Stimulated activated CD4-positive, alpha-beta T cell treated with anti-CD3 and anti-CD28 coated beads, Interleukin-1b, Interleukin-23, amount 100 ng/mL, for 24 hours (primary cell): ENCODE data around the gene USP19.
A peak's percentile ranks its signal among the peaks of the same experiment; 100 is the strongest.

ENCODE experiments used
- DNase-seq, 4 experiments: peaks; one replicate each; pipeline ENCODE4 v3.0.0-alpha.2; 2020; ENCODE audit warnings: low read depth in 4 of 4, low spot score in 1 of 4

Gene USP19

DNA sequence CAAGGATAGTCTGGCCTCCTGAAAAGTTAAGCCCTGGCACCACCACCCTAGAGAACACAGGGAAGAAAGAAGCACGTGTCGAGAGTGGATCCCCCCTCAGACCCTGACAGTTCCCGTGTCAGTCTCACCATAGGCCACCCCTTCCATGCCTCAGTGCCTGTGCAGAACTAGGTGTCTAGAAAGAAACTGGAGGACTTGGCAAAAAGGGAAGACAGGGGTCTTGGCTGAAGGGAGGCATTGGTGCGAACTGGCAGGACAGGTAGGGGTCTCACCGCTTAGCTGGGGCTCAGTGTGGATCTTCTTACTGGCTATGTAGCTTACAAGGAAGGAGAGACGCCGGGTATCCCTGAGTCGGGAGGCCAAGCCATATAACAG lies 16.6 kb downstream of the USP19 start:
- no peak for DNase-seq

DNA sequence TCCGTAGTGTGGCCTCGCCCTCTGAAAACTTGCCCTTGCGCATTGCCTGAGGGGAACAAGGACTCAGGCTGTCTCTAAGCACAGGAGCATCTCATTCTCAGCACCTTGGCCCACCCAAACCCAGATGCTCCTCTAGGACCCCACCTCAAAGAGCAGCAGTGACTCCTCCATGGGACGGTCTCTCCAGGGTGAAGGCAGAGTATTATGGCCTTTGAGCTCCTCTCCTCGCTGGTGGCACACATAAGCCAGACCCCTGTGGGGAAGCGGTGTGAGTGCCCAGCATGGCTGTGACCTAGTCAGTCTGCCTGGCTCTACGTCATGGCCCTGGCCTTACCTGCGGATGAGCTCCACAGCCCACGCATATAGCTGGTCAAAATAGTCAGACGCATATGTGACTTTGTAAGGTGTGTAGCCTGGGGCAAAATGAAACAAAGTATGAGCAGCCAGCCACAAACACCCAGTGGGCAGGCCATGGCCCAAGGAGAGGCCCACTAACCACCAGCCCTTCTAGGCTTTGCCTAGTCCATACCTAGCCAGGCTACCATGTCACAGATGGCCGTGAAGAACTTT lies 20.5 kb downstream of the USP19 start:
- no peak for DNase-seq

DNA sequence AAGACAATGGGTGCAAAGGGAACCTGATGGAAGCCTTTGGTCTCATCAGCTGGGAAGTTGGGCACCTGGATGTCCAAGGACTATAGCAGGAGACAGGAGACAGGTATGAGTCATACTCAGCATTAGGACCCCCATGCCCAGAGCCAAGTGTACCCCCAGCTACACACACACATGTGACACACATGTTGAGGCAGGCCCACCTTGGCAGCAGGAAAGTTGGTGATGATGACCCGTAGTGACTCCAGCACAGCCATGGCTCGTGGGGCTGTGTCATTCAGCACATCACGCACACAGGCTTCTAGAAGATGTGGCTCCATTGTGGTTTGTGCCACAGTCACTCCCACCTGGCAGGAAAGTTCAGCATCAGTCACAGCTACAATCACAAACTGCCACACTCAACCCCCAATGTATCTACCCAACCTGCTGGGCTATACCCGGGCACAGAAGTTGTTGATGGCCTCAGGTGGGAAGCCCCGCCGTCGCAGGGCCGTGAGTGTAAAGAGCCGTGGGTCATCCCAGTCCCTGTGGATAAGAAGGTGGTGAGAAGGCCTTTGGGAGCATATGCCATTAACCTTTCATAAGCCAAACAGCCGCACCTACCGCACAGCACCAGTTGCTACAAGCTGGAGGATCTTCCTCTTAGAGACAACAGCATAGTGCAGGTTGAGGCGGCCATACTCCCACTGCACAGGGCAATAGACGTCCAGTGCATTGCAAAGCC lies 21.6 kb downstream of the USP19 start:
- DNase-seq, result no peak

GRCh38 chr3:49098429-49098828 lies 22.2 kb downstream of the USP19 start:
- no peak for DNase-seq

GRCh38 chr3:49093853-49094767 lies 26.5 kb downstream of the USP19 start, which contains the start of gene QRICH1:
TSS of gene QRICH1 (minus strand) at chr3:49094071. CDS start at chr3:49077017, 17,054 bp downstream.
- DNase-seq, result peak; percentile 84 to 94 (median 92)

DNA sequence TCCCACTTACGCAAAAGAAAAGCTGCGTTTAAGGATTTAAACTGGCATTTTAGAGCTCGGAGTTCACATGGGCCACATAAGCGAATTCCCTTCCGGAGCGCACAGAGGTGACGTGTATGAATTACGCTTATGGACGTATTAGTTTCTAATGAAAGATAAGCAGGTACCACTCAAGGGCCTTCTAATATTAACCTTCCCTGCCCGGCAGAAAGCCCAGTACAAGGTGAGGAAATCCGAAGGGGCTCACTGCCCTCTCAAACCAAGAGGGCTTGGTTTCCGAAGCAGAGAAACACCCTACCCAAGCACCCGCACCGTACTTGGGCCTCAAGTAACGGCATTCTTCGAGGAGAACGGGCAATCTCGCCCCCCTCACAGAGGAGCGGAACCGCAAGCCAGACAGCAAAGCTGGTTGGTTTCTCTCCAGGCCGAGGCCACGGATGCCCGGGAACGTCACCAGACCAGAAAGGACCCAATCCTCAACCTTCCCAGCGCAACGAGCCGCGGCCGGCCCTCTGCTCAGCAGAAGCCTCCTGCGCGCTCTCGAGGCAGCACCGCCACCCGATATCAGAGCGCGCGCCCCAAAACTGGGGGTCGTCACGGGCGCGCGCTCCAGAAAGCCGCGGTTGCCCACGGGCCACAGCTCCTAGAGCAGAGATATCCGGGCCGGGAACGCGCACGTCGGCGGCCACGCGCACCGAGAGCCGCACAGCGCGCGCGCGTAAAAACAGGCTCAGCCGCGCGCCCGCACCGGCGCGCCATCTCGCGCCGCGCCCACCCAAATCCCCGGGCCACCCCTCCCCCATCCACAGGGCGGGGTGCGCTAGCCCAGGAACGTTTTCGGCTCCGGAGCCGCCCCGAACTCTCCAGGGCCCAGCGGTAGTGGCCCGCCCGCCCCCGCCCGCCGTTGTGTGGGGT lies 27.4 kb downstream of the USP19 start:
- DNase-seq, result peak; percentile 64 to 72 (median 68)

- DNase-seq, result no peak
These were observed 39.2 kb downstream of the USP19 start for GRCh38 chr3:49081429-49081828.

DNA sequence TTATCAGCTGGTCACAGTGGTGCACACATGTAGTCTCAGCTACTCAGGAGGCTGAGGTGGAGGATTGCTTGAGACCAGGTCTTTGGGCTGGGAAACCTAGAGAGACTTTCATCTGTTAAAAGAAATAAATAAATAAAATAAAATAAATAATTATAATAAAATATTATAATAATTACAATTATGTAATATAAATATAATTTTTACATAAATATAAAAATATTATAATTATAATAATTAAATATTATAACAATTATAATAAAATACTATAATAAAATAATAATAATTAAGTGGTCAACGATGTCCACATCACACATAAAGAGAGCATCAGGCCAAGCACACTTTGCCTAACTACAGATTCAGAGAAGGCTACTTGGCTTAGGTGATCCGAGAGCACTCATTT lies 41.4 kb downstream of the USP19 start:
- DNase-seq, result no peak

GRCh38 chr3:49076646-49077045 lies 44.0 kb downstream of the USP19 start:
- no peak for DNase-seq

GRCh38 chr3:49076116-49076515 lies 44.5 kb downstream of the USP19 start:
- no peak for DNase-seq
